Fibroblast of lung (primary cell): ENCODE measurements around the gene GLIPR1.

Experiments
- EZH2 ChIP-seq: IDR thresholded peaks from 2 replicates; pipeline ENCODE4 v1.5.1; 2012; ENCODE audit warnings: low read length, control low read depth, mild to moderate bottlenecking; ENCODE audit errors: missing control alignments
- TF ChIP-seq, protein P1 (sequence below), 2 donors: IDR thresholded peaks in 1 of 2; conservative IDR thresholded peaks in 1 of 2; 1 replicate in 1 of 2; 2 replicates in 1 of 2; pipeline ENCODE4 v1.5.1; 2011 to 2012; ENCODE audit warnings: low read length in 2 of 2, control low read depth in 1 of 2, inconsistent platforms in 1 of 2, low read depth in 1 of 2, mild to moderate bottlenecking in 1 of 2

DNA sequence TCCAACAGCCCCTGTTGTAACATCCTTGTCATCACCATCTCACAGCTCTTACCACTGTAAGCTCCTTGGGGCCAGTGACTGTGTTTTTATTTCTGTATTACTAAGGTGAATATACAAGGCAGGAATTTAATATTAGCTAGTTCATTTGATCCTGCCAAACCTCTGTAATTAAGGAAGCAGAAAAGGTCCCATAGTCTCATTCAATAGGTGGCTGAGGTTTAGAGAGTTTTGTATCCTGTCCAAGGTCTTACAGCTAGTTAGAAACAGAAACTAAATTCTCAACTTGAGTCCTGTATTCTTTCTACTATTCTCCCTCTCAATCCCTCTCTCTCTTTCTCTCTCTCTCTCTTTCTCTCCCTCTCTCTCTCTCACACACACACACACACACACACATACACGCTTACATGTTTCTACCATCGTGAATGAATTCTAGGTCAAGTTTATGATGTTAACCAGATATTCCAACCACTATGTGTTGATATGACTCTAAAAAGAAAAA lies 543 bp upstream of the GLIPR1 start:
- TF ChIP-seq, protein P1, sequence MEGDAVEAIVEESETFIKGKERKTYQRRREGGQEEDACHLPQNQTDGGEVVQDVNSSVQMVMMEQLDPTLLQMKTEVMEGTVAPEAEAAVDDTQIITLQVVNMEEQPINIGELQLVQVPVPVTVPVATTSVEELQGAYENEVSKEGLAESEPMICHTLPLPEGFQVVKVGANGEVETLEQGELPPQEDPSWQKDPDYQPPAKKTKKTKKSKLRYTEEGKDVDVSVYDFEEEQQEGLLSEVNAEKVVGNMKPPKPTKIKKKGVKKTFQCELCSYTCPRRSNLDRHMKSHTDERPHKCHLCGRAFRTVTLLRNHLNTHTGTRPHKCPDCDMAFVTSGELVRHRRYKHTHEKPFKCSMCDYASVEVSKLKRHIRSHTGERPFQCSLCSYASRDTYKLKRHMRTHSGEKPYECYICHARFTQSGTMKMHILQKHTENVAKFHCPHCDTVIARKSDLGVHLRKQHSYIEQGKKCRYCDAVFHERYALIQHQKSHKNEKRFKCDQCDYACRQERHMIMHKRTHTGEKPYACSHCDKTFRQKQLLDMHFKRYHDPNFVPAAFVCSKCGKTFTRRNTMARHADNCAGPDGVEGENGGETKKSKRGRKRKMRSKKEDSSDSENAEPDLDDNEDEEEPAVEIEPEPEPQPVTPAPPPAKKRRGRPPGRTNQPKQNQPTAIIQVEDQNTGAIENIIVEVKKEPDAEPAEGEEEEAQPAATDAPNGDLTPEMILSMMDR (conservative IDR thresholded peaks at IDR 0.05 in 1 of 2, IDR thresholded peaks at IDR 0.05 in 1 of 2; ENCODE audit: low read depth in 1 of 2, low read length in 2 of 2): no peak
- no peak for TF ChIP-seq EZH2
